Panc1 (cell line): ENCODE results near the gene SAMD11. TPM values are rescaled to one million over a fixed set of nuclear protein-coding genes. Genes with fewer than 3 reads are reported as not detected.
"Not testable (repeated sequence)": the region's sequence is repeated elsewhere in the genome, so short reads cannot be mapped to it uniquely, and the experiment has no call there.

Experiments
- ATAC-seq: fragments of 200-7000 bp; cut with Tn5 transposase; 2 replicates; pipeline ENCODE4 v1.9.1; 2020; ENCODE audit warnings: mild to moderate bottlenecking, moderate library complexity
- BruUV-seq: library from RNA; stranded (reverse); fragments of 400-500 nt; replicated peaks from 2 replicates; lab custom pipeline; 2021; lab: Mats Ljungman, UMichigan
- CTCF ChIA-PET: fragments of 300-600 bp; sonication (Branson Sonifier 250); formaldehyde crosslinking; loops from one replicate; lab custom pipeline; 2022; ENCODE audit warnings: antibody characterized with exemption; lab: Charles Lee
- POLR2A ChIA-PET: fragments of 300-600 bp; sonication (Branson Sonifier 250); formaldehyde crosslinking; loops from one replicate; lab custom pipeline; 2022; ENCODE audit warnings: antibody characterized with exemption; lab: Charles Lee
- DNase-seq: peaks from one replicate; pipeline ENCODE4 v3.0.0-alpha.2; 2010; ENCODE audit warnings: low read depth, low spot score
- H3K27ac ChIP-seq: 2 replicates; pipeline ENCODE4 v1.5.1; 2011; ENCODE audit warnings: mild to moderate bottlenecking, low read length, inconsistent platforms
- H3K27me3 ChIP-seq: fragments of 200-500 bp; sonication (Bioruptor generic); 2 replicates; pipeline ENCODE4 v1.6.0; 2014; ENCODE audit warnings: low read length, inconsistent platforms; ENCODE audit not compliant: control insufficient read depth, insufficient read depth
- H3K36me3 ChIP-seq: fragments of 200-500 bp; sonication (Bioruptor generic); 2 replicates; pipeline ENCODE4 v1.5.1; 2014; ENCODE audit warnings: inconsistent platforms, mild to moderate bottlenecking, low read length, moderate library complexity; ENCODE audit not compliant: control insufficient read depth, insufficient read depth
- H3K4me1 ChIP-seq: 2 replicates; pipeline ENCODE4 v1.5.1; 2011; ENCODE audit warnings: inconsistent platforms, mild to moderate bottlenecking, low read length, moderate library complexity; ENCODE audit not compliant: control insufficient read depth, insufficient read depth
- H3K4me3 ChIP-seq, 2 experiments: 2 replicates each; pipeline ENCODE4 v1.5.1; 2011 to 2012; ENCODE audit warnings: low read depth in 2 of 2, low read length in 2 of 2, mild to moderate bottlenecking in 2 of 2, inconsistent platforms in 1 of 2, moderate library complexity in 1 of 2
- H3K9me3 ChIP-seq: fragments of 200-500 bp; sonication (Bioruptor generic); 2 replicates; pipeline ENCODE4 v1.5.1; 2014; ENCODE audit warnings: low read depth, mild to moderate bottlenecking, inconsistent platforms, low read length, moderate library complexity; ENCODE audit not compliant: control insufficient read depth, insufficient read depth
- CTCF ChIP-seq: fragments of 450-650 bp; IDR thresholded peaks from 2 replicates; pipeline ENCODE4 v1.5.1; 2017; ENCODE audit warnings: mild to moderate bottlenecking
- POLR2AphosphoS5 ChIP-seq: IDR thresholded peaks from 2 replicates; pipeline ENCODE4 v1.6.1; 2012; ENCODE audit warnings: mild to moderate bottlenecking, low read depth, low read length, moderate library complexity
- REST ChIP-seq, 2 experiments: IDR thresholded peaks; 2 replicates each; pipeline ENCODE4 v1.6.1; 2011 to 2012; ENCODE audit warnings: low read depth in 2 of 2, control low read depth in 1 of 2, low read length in 1 of 2, mild to moderate bottlenecking in 1 of 2, moderate library complexity in 1 of 2; ENCODE audit not compliant: insufficient read depth in 1 of 2
- SIN3A ChIP-seq: IDR thresholded peaks from 2 replicates; pipeline ENCODE4 v1.6.1; 2012; ENCODE audit warnings: low read depth, mild to moderate bottlenecking, low read length, moderate library complexity, borderline replicate concordance; ENCODE audit not compliant: insufficient read depth
- TCF7L2 ChIP-seq: IDR thresholded peaks from 2 replicates; pipeline ENCODE4 v1.6.1; 2011; ENCODE audit warnings: mild to moderate bottlenecking, low read depth, low read length, inconsistent platforms
- in situ Hi-C: cut with HindIII; loops from 2 replicates; pipeline ENCODE4 v1.10.0; 2016; ENCODE audit warnings: low sequenced_read_pairs, low pct_unique_long_range_greater_than_20kb
- intact Hi-C: fragments of 100-400 bp; cut with micrococcal nuclease; formaldehyde crosslinking; loops from one replicate; pipeline ENCODE4 v1.10.0; 2022; ENCODE audit not compliant: unreplicated experiment
- total RNA-seq: library from RNA; stranded (reverse); gene quantifications from one replicate; pipeline ENCODE4 v1.2.1, GENCODE V29; 2021; ENCODE audit not compliant: unreplicated experiment

The SAMD11 gene
- total RNA-seq, 1 experiment from 2014 or later, result 51.8 TPM

- CTCF ChIA-PET, result interaction anchor here (1.2 kb wide), 1 partner anchor 9 kb away, joined by 3 read pairs; no protein-coding TSS in a partner anchor
- POLR2A ChIA-PET, ATAC-seq, in situ Hi-C loops, BruUV-seq, H3K27me3 ChIP-seq, H3K9me3 ChIP-seq, H3K36me3 ChIP-seq, H3K27ac ChIP-seq, DNase-seq, H3K4me3 ChIP-seq, intact Hi-C loops: not testable (repeated sequence)
- peaks cover 33% of the 10 kb centered on the region for H3K4me1 ChIP-seq
These were observed 23.1 kb downstream of the SAMD11 start for GRCh38 chr1:946811-947210.

- Histone ChIP-seq H3K4me3 (no peak overlapping the region), H3K27me3 (no peaks in the 10 kb centered on the region), H3K27ac (no peak overlapping the region), H3K9me3 (no peaks in the 10 kb centered on the region), H3K36me3 (peaks cover 2% of the 10 kb centered on the region), H3K4me1 (peaks cover 29% of the 10 kb centered on the region)
- POLR2A ChIA-PET, result no interaction called here
- intact Hi-C loops (no loop called here), in situ Hi-C loops (no loop called here)
- ATAC-seq (no peak), DNase-seq (no peak)
- CTCF ChIA-PET, result no interaction called here
- BruUV-seq, result no TSS peak
- no peak for TF ChIP-seq REST (IDR thresholded peaks at IDR 0.05; ENCODE audit: insufficient read depth in 1 of 2, low read depth in 2 of 2, low read length in 1 of 2)
- TF ChIP-seq TCF7L2, result no peak
- TF ChIP-seq CTCF, result no peak
- no peak for TF ChIP-seq POLR2AphosphoS5
- no peak for TF ChIP-seq SIN3A
These were observed 24.2 kb downstream of the SAMD11 start for GRCh38 chr1:947958-948357.

- ChIA-PET POLR2A (no interaction called here), CTCF (no interaction called here)
- no peak overlapping the region for H3K4me3 ChIP-seq
- H3K27me3 ChIP-seq, result no peaks in the 10 kb centered on the region
- H3K4me1 ChIP-seq, result peaks cover 6% of the 10 kb centered on the region
- in situ Hi-C loops, result no loop called here
- BruUV-seq, result no TSS peak
- no peak overlapping the region for H3K27ac ChIP-seq
- ATAC-seq (no peak), DNase-seq (no peak)
- H3K9me3 ChIP-seq, result no peaks in the 10 kb centered on the region
- H3K36me3 ChIP-seq, result peaks cover 2% of the 10 kb centered on the region
- TF ChIP-seq CTCF (no peak), SIN3A (no peak), POLR2AphosphoS5 (no peak), REST (IDR thresholded peaks at IDR 0.05; ENCODE audit: insufficient read depth in 1 of 2, low read depth in 2 of 2, low read length in 1 of 2) (no peak), TCF7L2 (no peak)
- intact Hi-C loops, result no loop called here
These were observed 26.5 kb downstream of the SAMD11 start for GRCh38 chr1:950268-950667.
